HEK293 (cell line): ENCODE measurements around the gene KCNJ6.

ENCODE experiments used
- BCL11A ChIP-seq: fragments of 450-650 bp; formaldehyde crosslinking; IDR thresholded peaks from 2 replicates; pipeline ENCODE4 v1.5.1; 2016; ENCODE audit warnings: low read depth, missing biosample characterization, missing genetic modification characterization
- HOXA7 ChIP-seq: sonication (generic); formaldehyde crosslinking; IDR thresholded peaks from 2 replicates; pipeline ENCODE4 v1.8.1; 2022; ENCODE audit warnings: missing genetic modification reagents, borderline replicate concordance
- KLF7 ChIP-seq: fragments of 450-650 bp; formaldehyde crosslinking; IDR thresholded peaks from 2 replicates; pipeline ENCODE4 v1.5.1; 2016; ENCODE audit warnings: missing biosample characterization, missing genetic modification characterization, borderline replicate concordance
- MYNN ChIP-seq: fragments of 450-650 bp; formaldehyde crosslinking; IDR thresholded peaks from 2 replicates; pipeline ENCODE4 v1.5.1; 2016; ENCODE audit warnings: missing biosample characterization, missing genetic modification characterization, borderline replicate concordance
- TCF7L2 ChIP-seq: IDR thresholded peaks from 2 replicates; pipeline ENCODE4 v1.6.1; 2011; ENCODE audit warnings: low read depth, mild to moderate bottlenecking, inconsistent platforms, low read length, moderate library complexity, borderline replicate concordance
- ZNF138 ChIP-seq: fragments of 450-650 bp; formaldehyde crosslinking; IDR thresholded peaks from 2 replicates; pipeline ENCODE4 v1.5.1; 2016; ENCODE audit warnings: missing biosample characterization, missing genetic modification characterization, borderline replicate concordance
- ZNF302 ChIP-seq: fragments of 450-650 bp; formaldehyde crosslinking; IDR thresholded peaks from 2 replicates; pipeline ENCODE4 v1.5.1; 2016; ENCODE audit warnings: missing biosample characterization, missing genetic modification characterization, low read depth
- ZNF777 ChIP-seq: fragments of 450-650 bp; formaldehyde crosslinking; IDR thresholded peaks from 2 replicates; pipeline ENCODE4 v1.5.1; 2017; ENCODE audit warnings: missing biosample characterization, missing genetic modification characterization, borderline replicate concordance
- TF ChIP-seq, protein P1 (sequence below): fragments of 450-650 bp; formaldehyde crosslinking; IDR thresholded peaks from 2 replicates; pipeline ENCODE4 v1.5.1; 2016; ENCODE audit warnings: missing biosample characterization, missing genetic modification characterization
- TF ChIP-seq, protein P2 (sequence below): fragments of 450-650 bp; formaldehyde crosslinking; IDR thresholded peaks from 2 replicates; pipeline ENCODE4 v1.5.1; 2016; ENCODE audit warnings: missing biosample characterization, missing genetic modification characterization, low read depth
- TF ChIP-seq, protein P3 (sequence below): fragments of 450-650 bp; formaldehyde crosslinking; IDR thresholded peaks from 2 replicates; pipeline ENCODE4 v1.5.1; 2016; ENCODE audit warnings: missing biosample characterization, missing genetic modification characterization
- TF ChIP-seq, protein P4 (sequence below): fragments of 450-650 bp; formaldehyde crosslinking; IDR thresholded peaks from 2 replicates; pipeline ENCODE4 v1.5.1; 2016; ENCODE audit warnings: missing biosample characterization, missing genetic modification characterization
- TF ChIP-seq, protein P5 (sequence below): fragments of 450-650 bp; formaldehyde crosslinking; IDR thresholded peaks from 2 replicates; pipeline ENCODE4 v1.5.1; 2016; ENCODE audit warnings: missing biosample characterization, missing genetic modification characterization, low read depth

DNA sequence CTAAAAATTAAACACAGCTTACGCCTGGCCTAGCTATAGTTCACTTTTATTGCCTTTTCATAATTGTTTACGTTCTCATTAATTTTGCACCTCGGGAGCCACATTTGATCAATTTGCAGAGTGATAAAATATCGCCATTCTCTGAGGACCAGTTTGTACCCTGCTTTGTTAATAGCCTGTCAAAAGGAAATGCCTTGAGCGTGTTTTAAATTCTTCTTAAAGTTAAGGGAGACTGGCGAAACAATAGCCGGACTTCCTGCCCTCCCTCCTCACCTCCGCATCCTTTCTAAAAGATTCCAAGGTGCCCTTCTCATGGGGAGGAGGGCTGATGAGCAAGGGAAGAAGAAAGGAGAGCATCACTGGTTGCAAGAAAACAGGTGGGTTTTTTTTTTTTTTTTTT lies 271.6 kb downstream of the KCNJ6 start:
- TF ChIP-seq BCL11A (tag by site-specific recombination) (no peak), ZNF302 (no peak), ZNF138 (tag by site-specific recombination) (no peak), KLF7 (tag by site-specific recombination) (no peak), MYNN (tag by site-specific recombination) (no peak), HOXA7 (CRISPR knock-in tag) (no peak), ZNF777 (tag by site-specific recombination) (no peak), TCF7L2 (no peak)
- TF ChIP-seq, protein P1, sequence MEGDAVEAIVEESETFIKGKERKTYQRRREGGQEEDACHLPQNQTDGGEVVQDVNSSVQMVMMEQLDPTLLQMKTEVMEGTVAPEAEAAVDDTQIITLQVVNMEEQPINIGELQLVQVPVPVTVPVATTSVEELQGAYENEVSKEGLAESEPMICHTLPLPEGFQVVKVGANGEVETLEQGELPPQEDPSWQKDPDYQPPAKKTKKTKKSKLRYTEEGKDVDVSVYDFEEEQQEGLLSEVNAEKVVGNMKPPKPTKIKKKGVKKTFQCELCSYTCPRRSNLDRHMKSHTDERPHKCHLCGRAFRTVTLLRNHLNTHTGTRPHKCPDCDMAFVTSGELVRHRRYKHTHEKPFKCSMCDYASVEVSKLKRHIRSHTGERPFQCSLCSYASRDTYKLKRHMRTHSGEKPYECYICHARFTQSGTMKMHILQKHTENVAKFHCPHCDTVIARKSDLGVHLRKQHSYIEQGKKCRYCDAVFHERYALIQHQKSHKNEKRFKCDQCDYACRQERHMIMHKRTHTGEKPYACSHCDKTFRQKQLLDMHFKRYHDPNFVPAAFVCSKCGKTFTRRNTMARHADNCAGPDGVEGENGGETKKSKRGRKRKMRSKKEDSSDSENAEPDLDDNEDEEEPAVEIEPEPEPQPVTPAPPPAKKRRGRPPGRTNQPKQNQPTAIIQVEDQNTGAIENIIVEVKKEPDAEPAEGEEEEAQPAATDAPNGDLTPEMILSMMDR (tag by site-specific recombination) = no peak
- TF ChIP-seq, protein P2, sequence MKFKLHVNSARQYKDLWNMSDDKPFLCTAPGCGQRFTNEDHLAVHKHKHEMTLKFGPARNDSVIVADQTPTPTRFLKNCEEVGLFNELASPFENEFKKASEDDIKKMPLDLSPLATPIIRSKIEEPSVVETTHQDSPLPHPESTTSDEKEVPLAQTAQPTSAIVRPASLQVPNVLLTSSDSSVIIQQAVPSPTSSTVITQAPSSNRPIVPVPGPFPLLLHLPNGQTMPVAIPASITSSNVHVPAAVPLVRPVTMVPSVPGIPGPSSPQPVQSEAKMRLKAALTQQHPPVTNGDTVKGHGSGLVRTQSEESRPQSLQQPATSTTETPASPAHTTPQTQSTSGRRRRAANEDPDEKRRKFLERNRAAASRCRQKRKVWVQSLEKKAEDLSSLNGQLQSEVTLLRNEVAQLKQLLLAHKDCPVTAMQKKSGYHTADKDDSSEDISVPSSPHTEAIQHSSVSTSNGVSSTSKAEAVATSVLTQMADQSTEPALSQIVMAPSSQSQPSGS (tag by site-specific recombination) = no peak
- TF ChIP-seq, protein P3, sequence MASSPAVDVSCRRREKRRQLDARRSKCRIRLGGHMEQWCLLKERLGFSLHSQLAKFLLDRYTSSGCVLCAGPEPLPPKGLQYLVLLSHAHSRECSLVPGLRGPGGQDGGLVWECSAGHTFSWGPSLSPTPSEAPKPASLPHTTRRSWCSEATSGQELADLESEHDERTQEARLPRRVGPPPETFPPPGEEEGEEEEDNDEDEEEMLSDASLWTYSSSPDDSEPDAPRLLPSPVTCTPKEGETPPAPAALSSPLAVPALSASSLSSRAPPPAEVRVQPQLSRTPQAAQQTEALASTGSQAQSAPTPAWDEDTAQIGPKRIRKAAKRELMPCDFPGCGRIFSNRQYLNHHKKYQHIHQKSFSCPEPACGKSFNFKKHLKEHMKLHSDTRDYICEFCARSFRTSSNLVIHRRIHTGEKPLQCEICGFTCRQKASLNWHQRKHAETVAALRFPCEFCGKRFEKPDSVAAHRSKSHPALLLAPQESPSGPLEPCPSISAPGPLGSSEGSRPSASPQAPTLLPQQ (tag by site-specific recombination) = no peak
- TF ChIP-seq, protein P4, sequence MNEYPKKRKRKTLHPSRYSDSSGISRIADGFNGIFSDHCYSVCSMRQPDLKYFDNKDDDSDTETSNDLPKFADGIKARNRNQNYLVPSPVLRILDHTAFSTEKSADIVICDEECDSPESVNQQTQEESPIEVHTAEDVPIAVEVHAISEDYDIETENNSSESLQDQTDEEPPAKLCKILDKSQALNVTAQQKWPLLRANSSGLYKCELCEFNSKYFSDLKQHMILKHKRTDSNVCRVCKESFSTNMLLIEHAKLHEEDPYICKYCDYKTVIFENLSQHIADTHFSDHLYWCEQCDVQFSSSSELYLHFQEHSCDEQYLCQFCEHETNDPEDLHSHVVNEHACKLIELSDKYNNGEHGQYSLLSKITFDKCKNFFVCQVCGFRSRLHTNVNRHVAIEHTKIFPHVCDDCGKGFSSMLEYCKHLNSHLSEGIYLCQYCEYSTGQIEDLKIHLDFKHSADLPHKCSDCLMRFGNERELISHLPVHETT = no peak
- TF ChIP-seq, protein P5, sequence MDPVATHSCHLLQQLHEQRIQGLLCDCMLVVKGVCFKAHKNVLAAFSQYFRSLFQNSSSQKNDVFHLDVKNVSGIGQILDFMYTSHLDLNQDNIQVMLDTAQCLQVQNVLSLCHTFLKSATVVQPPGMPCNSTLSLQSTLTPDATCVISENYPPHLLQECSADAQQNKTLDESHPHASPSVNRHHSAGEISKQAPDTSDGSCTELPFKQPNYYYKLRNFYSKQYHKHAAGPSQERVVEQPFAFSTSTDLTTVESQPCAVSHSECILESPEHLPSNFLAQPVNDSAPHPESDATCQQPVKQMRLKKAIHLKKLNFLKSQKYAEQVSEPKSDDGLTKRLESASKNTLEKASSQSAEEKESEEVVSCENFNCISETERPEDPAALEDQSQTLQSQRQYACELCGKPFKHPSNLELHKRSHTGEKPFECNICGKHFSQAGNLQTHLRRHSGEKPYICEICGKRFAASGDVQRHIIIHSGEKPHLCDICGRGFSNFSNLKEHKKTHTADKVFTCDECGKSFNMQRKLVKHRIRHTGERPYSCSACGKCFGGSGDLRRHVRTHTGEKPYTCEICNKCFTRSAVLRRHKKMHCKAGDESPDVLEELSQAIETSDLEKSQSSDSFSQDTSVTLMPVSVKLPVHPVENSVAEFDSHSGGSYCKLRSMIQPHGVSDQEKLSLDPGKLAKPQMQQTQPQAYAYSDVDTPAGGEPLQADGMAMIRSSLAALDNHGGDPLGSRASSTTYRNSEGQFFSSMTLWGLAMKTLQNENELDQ (tag by site-specific recombination) = no peak
